Activated T-cell treated with anti-CD3 and anti-CD28 coated beads for 24 hours (primary cell): ENCODE measurements around the gene TRIM46.
A peak's percentile ranks its signal among the peaks of the same experiment; 100 is the strongest.

Experiments used
- DNase-seq: peaks from one replicate; pipeline ENCODE4 v3.0.0-alpha.2; 2020; ENCODE audit warnings: low read depth

TRIM46 gene, protein sequence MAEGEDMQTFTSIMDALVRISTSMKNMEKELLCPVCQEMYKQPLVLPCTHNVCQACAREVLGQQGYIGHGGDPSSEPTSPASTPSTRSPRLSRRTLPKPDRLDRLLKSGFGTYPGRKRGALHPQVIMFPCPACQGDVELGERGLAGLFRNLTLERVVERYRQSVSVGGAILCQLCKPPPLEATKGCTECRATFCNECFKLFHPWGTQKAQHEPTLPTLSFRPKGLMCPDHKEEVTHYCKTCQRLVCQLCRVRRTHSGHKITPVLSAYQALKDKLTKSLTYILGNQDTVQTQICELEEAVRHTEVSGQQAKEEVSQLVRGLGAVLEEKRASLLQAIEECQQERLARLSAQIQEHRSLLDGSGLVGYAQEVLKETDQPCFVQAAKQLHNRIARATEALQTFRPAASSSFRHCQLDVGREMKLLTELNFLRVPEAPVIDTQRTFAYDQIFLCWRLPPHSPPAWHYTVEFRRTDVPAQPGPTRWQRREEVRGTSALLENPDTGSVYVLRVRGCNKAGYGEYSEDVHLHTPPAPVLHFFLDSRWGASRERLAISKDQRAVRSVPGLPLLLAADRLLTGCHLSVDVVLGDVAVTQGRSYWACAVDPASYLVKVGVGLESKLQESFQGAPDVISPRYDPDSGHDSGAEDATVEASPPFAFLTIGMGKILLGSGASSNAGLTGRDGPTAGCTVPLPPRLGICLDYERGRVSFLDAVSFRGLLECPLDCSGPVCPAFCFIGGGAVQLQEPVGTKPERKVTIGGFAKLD

DNA sequence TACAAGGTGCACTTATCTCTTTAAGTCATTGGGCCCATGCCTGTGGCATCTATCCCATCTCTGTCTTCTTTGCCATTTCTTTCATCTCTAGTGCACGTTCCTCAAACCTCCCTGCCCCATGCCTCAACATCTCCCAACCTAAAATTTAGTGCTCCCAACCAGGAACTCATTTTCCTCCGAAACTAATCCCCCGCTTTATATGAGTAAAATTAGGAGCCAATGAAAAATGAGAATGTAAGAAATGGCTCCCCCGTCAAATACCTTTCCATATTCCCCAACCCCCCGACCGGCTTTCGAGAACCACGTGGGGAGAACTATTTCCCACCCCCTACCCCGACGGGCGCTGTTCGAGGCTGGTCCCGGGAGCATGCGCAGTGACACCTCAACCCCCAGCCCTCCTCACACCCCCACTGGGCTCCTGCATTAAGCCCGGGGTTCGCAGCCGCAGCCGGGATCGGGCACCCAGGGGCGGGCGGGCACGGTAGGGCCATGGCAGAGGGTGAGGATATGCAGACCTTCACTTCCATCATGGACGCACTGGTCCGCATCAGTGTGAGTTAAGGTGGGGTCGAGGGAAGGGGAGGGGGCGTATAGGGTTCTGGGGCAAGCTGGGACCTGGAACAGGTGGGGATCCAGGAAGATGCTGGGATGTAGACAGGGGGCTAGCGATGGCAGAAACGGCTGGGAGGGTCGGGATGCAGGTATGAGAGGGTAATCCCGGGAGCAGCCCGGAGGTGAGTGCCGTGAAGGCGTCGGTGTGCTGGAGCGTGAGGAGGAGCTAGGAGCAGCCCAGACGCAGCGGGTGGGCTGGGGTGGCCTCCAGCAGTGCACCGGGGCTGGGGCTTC lies at the start of gene TRIM46:
Gene TRIM46, plus strand, starts transcription at position 372 of the 846 bp plus-strand sequence. Its CDS starts 118 bp downstream, at position 490.
- peak; percentile 64 for DNase-seq

DNA sequence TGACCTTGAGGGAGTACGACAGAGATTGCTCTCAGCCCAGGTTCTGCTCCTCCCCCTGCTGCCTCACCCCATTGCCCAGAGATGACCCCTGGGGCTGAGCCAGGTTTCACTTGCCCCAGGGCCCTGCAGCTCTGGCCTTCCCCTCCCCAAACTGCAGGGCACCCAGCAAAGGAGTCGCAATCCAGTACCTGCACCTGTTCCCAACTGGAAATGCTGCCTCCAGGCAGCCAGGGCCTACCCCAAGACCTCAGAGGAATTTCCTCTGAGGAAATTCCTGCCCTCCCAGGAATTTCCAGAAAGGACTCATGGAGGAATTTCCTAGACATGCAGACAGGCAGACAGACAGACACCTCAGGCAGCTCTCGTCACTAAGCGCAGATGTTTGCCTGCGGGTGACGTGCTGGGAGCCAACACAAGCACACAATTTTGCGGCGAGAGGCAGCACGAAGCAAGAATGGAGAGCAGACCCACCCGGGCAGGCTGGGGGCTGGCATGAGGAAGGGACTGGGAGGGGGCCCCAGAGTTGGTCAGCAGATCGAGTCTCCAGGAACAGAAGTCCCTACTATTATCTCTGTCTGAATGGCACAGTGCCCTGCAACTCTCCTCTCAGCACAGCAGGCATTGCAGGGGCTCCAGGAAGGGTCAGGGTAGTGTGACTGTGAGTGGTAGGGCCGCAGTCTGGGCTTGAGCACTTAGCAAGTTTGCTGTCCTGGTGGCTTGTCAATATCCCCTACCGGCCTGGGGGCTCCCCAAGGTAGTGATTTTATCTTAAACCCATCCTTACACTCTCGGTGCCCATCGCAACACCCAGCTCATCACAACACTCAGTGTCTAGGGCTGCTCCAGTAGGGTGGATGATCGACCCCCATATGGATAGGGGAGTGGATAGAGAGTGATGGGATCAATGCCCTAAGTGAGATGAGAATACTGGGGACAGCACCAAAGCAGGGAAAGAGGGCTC lies 48.9 kb upstream of the TRIM46 start:
- DNase-seq: no peak

DNA sequence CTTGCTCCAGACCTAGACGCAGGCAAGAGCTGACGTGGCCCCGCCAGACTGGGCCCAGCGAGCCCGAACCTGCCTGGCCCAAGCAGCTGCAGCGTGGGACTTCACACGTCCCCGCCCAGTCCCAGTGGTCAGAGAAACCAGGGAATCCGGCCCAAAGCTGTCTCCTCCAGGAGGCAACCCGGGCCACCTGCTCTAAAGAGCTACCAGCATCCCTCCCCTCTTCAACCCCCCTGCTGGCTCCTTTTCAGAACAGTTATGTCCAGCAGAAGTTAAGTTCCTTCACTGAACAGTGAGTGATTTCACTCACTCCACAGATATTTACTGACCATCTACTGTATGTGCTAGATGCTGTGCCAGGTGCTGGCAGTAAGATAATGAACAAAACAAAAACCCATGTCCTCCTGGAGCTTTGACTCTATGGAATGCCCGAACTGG lies 48.1 kb upstream of the TRIM46 start:
- DNase-seq: no peak

DNA sequence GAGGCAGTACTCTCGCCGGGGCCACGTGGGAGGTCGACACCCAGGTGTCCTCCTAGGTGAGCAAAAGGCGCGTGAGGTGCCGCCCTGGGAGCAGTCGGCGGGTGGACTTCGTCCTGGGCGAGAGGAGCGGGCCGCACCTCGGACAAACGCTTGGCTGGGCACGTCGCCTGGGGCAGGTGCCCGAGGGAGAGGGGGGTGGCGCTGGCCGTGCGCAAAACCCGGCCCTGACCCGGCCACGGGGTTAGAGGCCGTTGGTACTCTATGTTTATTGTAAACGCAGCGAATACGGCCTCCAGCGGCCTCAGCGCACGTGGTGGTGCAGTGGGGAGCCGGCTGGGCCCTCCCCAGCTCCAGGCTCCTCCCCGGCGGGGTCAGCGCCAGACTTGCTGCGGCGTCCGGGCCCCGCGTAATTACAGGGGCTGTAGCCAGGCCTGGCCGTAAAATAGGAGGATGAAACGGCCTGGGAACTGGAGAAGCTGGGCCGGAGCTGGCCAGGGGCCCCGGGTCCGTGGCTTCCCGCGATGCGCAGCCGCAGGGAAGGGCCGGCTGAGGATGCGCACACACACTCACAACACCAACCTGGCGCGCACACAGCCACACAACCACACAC lies 47.6 kb upstream of the TRIM46 start:
- no peak for DNase-seq

DNA sequence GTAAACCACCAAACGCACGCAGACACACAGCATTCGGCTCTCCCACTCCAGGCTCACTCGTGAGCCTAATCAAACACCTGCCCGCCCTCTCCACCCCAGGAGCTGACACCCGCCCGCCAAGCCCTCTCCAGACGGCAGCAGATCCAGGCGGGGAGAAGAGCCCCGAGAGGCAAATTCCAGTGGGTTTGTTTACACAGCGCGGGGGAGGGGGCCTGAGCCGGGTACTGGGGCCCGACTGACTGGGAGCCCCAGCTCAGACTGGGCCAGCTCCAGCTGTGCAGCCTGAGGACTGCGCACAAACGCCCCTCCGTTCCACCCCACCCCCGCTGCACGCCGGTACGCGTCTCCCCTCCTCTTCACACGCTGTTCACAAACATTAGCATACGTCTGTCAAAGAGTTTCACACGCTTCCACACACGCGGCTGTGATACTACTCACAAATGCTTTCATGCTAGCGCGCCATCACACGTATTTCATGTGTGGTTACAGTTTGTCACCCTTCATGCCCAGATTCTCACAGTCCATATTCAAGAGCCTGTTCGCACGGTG lies 47.0 kb upstream of the TRIM46 start:
- DNase-seq: no peak

DNA sequence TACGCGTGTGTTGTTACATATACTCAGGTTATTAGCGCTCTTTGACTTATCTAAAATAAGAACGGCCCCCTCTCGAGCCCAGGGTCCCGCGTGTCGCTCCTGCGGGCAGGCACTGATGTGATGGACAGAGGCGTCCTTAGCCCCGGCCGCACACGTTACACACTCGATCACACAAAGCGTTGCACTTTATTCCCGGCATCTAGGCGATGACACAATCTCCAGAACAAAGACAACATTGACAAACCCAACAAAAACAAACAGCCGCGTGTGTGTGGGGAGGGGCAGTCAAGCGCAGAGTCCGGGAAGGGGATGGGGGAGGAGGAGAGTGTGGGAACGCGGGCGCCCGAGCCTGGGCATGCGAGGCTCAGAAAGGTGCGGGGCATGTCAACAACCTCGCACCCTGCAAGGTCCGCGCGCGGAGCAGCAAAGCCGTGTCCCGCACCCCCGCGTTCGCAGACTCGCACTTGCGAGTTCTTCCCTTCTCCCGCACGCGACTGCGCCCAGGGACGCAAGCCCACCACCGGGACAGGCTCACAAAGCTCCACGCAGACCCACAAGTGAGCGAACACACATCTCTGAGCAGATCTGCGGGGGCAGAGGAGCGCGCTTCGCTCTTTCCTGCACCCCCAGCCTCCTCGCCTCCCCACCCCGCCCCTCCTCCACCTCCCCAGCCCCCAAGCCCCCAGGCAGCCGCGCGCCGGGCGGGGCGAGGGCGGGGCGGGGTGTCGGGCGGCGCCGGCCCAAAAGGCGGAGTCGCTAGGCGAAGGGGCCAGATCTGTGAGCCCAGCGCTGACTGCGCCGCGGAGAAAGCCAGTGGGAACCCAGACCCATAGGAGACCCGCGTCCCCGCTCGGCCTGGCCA lies 46.3 kb upstream of the TRIM46 start, which contains the start of gene EFNA1:
Gene EFNA1, plus strand, starts transcription at position 772 of the 862 bp plus-strand sequence. CDS start 102 bp downstream, outside the sequence.
- no peak for DNase-seq

DNA sequence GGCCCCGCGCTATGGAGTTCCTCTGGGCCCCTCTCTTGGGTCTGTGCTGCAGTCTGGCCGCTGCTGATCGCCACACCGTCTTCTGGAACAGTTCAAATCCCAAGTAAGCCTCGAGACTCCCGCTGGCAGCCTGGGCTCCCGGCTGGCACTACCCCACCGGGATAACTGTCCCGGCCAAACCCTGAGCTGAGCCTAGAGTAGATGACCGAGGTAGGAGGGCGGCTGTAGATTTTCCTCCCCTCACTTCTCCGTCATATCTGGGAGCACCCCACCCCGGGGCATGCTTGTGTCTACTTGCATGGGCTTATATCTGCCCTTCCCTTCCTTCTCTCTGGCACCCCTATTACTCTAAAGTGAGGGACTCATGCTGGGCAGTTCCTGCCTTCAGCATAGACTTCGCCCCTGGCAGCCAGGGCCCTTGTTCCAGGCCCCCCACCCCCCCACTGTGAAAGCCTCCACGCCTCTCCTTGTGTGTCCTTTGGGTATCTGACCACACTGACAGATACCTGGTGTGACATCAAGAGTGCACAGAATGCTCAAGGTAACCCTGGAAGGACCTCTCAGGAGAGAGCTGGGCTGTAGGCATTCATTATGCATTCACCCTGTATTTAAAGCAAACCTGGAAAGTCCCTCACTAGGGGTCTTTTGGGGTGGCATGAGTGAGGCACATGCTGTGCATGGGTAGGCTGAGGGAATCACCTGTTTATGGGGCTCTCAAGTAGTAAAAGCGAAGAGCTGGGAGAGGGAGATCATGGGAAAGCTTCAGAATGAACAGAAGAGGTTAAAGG lies 45.5 kb upstream of the TRIM46 start:
- no peak for DNase-seq

DNA sequence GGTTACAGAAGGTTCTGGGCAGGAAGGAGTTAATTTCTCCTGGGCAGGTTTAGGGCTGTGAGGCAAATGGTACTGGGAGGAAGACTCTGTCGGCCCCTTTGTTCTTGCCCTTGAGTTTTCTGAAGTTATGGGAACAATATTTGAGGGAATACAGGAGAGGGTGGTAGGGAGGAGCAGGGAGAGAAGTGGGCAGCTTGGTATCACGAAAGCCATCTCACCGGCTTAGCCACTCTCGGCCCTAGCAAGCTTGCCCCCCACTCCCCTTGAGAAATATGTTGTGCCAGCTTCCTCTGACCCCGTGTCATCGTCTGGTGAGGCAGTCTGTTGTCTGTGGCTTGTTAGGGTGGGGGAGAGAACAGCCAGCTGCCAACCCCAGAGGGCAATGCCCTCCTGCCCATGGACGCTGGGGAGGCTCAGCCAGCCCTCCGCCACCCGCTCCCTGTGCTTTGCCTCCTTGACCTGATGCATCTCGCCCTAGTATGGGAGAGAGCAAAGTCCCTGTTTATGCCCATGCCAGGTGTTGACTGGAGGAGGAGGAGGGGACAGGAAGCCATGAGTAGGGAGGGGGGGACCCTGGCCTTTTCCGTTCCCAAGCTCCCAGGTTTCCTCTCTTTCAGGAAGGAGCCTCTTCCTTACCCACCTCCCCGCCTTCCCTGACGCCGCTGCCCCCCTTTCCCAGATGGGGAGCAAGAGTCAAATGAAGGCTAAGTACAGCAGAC lies 44.7 kb upstream of the TRIM46 start:
- no peak for DNase-seq

DNA sequence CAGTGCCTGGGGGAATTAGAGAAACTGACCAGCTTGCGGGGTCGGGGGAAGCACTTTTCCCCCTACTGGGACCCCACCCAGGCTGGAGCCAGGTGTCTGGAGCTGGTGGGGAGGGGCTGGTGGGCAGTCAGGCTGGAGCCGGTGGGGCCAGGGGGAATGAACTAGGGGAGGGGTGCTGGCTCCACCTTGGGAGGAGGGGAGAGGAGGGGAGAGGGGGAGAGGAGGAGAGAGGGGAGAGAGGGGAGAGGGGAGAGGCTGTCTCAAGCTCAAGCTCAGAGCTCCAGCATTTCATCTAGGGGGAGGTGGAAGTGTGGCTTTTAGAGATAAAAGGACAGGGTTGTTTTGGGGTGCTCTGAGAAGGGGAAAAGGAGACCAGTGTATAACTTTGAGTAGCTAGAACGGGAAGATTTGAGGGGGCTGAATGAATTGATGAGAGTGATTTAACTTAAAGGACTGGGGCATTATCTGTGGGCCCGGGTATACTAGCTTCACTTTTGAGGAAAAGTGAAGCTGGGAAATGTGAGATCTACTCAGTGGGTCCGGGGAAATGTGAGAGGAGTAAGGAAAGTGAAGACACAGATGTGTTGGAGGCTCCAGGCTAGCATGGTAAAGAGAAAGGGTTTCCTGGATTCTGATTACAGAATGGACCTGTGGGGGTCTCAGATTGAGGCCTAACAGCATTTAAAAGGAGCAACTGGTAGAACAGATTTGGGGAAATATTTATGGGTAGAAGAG lies 43.2 kb upstream of the TRIM46 start:
- no peak for DNase-seq

DNA sequence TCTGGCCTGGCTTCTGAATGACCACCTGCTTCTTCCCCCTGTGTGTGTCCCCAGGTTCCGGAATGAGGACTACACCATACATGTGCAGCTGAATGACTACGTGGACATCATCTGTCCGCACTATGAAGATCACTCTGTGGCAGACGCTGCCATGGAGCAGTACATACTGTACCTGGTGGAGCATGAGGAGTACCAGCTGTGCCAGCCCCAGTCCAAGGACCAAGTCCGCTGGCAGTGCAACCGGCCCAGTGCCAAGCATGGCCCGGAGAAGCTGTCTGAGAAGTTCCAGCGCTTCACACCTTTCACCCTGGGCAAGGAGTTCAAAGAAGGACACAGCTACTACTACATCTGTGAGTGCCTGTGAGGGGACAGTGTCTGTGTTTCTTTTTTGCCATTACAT lies 42.4 kb upstream of the TRIM46 start:
- no peak for DNase-seq

DNA sequence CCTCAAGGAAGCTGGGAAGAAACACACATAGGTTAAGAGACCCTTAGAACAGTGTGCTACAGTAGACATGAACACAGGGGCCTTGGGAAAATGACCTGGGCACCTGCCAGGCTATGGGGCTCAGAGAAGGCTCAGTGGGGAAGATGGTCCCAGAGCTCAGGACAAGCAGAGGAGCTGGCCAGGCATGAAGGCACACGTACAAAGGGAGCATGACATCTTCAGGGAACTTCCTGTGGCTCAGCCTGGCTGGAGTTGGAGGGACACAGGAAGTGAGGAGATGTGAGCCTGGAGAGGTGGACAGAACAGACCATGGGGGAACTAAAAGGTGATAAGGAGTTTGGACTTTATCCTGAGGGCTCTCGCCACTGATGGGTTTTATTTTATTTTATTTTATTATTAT lies 41.8 kb upstream of the TRIM46 start:
- no peak for DNase-seq

DNA sequence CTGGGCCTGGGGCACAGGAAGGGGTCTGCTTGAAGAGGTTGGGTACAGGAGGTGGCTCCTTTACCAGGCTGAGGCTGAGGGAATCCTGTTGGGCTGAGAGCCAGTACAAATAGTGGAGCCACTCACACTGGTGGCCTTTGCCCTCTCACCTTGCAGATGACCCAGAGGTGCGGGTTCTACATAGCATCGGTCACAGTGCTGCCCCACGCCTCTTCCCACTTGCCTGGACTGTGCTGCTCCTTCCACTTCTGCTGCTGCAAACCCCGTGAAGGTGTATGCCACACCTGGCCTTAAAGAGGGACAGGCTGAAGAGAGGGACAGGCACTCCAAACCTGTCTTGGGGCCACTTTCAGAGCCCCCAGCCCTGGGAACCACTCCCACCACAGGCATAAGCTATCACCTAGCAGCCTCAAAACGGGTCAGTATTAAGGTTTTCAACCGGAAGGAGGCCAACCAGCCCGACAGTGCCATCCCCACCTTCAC lies 39.8 kb upstream of the TRIM46 start:
- no peak for DNase-seq

DNA sequence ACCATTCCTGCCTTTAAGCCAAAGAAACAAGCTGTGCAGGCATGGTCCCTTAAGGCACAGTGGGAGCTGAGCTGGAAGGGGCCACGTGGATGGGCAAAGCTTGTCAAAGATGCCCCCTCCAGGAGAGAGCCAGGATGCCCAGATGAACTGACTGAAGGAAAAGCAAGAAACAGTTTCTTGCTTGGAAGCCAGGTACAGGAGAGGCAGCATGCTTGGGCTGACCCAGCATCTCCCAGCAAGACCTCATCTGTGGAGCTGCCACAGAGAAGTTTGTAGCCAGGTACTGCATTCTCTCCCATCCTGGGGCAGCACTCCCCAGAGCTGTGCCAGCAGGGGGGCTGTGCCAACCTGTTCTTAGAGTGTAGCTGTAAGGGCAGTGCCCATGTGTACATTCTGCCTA lies 39.3 kb upstream of the TRIM46 start:
- DNase-seq: no peak

DNA sequence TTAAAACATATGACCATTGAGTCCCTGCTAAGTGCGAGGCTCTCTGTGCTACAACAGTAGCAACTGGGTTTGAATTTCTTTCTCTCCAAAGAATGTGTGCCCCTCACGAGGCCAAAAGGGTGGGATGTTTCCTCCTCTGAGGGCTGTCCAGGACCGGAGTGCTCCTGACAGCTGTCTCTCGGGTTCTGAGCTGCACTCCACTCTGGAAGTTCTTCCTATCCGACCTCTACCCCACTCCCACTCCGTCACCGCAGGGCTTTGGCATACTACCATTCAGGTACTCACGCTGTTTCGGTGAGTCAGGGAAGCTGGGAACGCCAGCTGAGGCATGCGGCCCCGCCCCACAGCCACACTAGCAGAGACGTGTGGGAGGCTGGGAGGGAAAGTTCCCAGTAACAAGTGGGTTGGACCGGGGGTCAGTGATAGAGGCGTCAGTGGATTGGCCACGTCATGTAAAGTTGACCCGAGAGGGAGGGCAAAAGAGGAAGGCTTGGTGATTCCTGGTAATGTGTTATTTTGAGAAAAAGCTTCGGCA lies 38.7 kb upstream of the TRIM46 start:
- peak; percentile 67 for DNase-seq

DNA sequence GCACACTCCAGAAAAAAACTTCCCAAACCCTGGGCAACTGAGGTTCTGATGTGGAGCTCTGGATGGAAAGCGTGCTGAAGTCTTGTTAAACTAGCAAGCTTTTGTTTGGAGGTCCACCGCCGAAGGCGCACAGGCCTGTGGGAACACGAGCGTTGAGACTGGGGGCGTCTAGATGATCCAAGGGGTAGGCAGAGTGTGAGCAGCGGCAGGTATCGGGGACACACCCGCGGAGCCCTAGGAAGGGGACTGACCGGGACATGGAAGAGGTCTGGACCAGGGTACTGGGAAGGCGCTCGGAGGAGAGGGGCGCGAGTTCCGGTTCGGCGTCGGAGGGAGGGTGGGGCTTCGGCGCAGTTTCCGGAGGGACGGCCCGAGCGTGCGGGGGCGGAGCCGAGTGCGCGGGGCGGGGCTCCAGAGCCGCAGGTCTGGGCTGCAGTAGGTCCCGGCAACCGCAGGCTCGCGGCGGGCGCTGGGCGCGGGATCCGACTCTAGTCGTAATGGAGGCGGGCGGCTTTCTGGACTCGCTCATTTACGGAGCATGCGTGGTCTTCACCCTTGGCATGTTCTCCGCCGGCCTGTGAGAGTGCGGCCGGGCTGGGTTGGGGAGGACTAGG lies 38.1 kb upstream of the TRIM46 start, which contains the start of gene SLC50A1:
Gene SLC50A1, plus strand, starts transcription at position 438 of the 614 bp plus-strand sequence. Its CDS starts 60 bp downstream, at position 498.
- DNase-seq: peak; percentile 89

DNA sequence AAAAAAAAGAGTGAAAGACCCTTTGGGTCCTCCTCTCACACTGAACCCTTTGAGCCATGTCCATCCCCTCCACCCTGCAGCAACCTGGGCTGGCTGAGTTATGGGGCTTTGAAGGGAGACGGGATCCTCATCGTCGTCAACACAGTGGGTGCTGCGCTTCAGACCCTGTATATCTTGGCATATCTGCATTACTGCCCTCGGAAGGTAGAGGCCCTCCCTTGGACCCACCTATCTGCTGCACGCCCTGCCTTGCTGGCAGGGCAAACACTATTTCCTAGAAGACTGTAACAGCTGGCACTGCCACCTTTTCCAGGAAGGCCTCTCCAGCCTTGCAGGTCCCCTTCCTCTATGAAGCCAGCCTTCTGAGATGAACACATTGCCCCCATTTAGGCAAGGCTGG lies 36.9 kb upstream of the TRIM46 start:
- no peak for DNase-seq
